Measurements from ENCODE around the gene ALAS1. TPM values are rescaled to one million over a fixed set of nuclear protein-coding genes. Genes with fewer than 3 reads are reported as not detected.
"Not testable (repeated sequence)": the region's sequence is repeated elsewhere in the genome, so short reads cannot be mapped to it uniquely, and the experiment has no call there.

ALAS1 gene
- total RNA-seq, 1 experiment from 2014 or later: 89.4 TPM

GRCh38 chr3:52150860-52151259, 47.1 kb upstream of the ALAS1 start:
- intact Hi-C loops (cut with micrococcal nuclease; ENCODE audit: unreplicated experiment) (no loop called here), in situ Hi-C loops (cut with HindIII; ENCODE audit: low pct_unique_long_range_greater_than_20kb, low sequenced_read_pairs) (no loop called here)
- H3K4me1 ChIP-seq (ENCODE audit: control insufficient read depth, insufficient read depth, low read length): peaks cover 8% of the 10 kb centered on the region
- TF ChIP-seq, protein P1, sequence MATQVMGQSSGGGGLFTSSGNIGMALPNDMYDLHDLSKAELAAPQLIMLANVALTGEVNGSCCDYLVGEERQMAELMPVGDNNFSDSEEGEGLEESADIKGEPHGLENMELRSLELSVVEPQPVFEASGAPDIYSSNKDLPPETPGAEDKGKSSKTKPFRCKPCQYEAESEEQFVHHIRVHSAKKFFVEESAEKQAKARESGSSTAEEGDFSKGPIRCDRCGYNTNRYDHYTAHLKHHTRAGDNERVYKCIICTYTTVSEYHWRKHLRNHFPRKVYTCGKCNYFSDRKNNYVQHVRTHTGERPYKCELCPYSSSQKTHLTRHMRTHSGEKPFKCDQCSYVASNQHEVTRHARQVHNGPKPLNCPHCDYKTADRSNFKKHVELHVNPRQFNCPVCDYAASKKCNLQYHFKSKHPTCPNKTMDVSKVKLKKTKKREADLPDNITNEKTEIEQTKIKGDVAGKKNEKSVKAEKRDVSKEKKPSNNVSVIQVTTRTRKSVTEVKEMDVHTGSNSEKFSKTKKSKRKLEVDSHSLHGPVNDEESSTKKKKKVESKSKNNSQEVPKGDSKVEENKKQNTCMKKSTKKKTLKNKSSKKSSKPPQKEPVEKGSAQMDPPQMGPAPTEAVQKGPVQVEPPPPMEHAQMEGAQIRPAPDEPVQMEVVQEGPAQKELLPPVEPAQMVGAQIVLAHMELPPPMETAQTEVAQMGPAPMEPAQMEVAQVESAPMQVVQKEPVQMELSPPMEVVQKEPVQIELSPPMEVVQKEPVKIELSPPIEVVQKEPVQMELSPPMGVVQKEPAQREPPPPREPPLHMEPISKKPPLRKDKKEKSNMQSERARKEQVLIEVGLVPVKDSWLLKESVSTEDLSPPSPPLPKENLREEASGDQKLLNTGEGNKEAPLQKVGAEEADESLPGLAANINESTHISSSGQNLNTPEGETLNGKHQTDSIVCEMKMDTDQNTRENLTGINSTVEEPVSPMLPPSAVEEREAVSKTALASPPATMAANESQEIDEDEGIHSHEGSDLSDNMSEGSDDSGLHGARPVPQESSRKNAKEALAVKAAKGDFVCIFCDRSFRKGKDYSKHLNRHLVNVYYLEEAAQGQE (IDR thresholded peaks at IDR 0.05; ENCODE audit: insufficient read depth in 1 of 2, low read depth in 2 of 2, low read length in 1 of 2): no peak
- TF ChIP-seq, protein P2, sequence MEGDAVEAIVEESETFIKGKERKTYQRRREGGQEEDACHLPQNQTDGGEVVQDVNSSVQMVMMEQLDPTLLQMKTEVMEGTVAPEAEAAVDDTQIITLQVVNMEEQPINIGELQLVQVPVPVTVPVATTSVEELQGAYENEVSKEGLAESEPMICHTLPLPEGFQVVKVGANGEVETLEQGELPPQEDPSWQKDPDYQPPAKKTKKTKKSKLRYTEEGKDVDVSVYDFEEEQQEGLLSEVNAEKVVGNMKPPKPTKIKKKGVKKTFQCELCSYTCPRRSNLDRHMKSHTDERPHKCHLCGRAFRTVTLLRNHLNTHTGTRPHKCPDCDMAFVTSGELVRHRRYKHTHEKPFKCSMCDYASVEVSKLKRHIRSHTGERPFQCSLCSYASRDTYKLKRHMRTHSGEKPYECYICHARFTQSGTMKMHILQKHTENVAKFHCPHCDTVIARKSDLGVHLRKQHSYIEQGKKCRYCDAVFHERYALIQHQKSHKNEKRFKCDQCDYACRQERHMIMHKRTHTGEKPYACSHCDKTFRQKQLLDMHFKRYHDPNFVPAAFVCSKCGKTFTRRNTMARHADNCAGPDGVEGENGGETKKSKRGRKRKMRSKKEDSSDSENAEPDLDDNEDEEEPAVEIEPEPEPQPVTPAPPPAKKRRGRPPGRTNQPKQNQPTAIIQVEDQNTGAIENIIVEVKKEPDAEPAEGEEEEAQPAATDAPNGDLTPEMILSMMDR (IDR thresholded peaks at IDR 0.05): no peak
- TF ChIP-seq TCF7L2 (IDR thresholded peaks at IDR 0.05; ENCODE audit: low read depth, low read length) (no peak), SIN3A (IDR thresholded peaks at IDR 0.05; ENCODE audit: borderline replicate concordance, insufficient read depth, low read depth, low read length) (no peak), POLR2AphosphoS5 (IDR thresholded peaks at IDR 0.05; ENCODE audit: low read depth, low read length) (no peak)
- ChIA-PET POLR2A (no interaction called here), CTCF (no interaction called here)
- H3K27ac ChIP-seq (ENCODE audit: low read length): no peak overlapping the region
- DNase-seq (ENCODE audit: low read depth, low spot score) (no peak), ATAC-seq (no peak)
- no peaks in the 10 kb centered on the region for H3K27me3 ChIP-seq (ENCODE audit: control insufficient read depth, insufficient read depth, low read length)
- no peak overlapping the region for H3K4me3 ChIP-seq (ENCODE audit: low read depth in 2 of 2, low read length in 2 of 2)
- H3K9me3 ChIP-seq (ENCODE audit: control insufficient read depth, insufficient read depth, low read depth, low read length): no peaks in the 10 kb centered on the region
- H3K36me3 ChIP-seq (ENCODE audit: control insufficient read depth, insufficient read depth, low read length): no peaks in the 10 kb centered on the region
- BruUV-seq (replicated peaks): no TSS peak

DNA sequence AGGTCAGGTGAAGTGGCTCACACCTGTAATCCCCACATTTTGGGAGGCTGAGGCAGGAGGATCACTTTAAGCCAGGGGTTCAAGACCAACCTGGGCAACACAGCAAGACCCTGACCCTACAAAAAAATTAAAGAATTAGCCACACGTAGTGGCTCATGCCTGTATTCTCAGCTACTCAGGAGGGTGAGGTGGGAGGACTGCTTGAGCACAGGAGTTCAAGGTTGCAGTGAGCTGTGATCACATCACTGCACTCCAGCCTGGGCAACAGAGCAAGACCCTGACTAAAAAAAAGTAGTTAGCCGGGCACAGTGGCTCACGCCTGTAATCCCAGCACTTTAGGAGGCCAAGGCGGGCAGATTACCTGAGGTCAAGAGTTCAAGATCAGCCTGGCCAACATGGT, 46.0 kb upstream of the ALAS1 start:
- DNase-seq (ENCODE audit: low read depth, low spot score); BruUV-seq (replicated peaks); H3K27me3 ChIP-seq (ENCODE audit: control insufficient read depth, insufficient read depth, low read length); ATAC-seq; intact Hi-C loops (cut with micrococcal nuclease; ENCODE audit: unreplicated experiment); POLR2A ChIA-PET; H3K4me3 ChIP-seq (ENCODE audit: low read depth in 2 of 2, low read length in 2 of 2); H3K4me1 ChIP-seq (ENCODE audit: control insufficient read depth, insufficient read depth, low read length); H3K36me3 ChIP-seq (ENCODE audit: control insufficient read depth, insufficient read depth, low read length); H3K27ac ChIP-seq (ENCODE audit: low read length); in situ Hi-C loops (cut with HindIII; ENCODE audit: low pct_unique_long_range_greater_than_20kb, low sequenced_read_pairs); H3K9me3 ChIP-seq (ENCODE audit: control insufficient read depth, insufficient read depth, low read depth, low read length); CTCF ChIA-PET: not testable (repeated sequence)

GRCh38 chr3:52153389-52154096, 44.4 kb upstream of the ALAS1 start:
- in situ Hi-C loops (cut with HindIII; ENCODE audit: low pct_unique_long_range_greater_than_20kb, low sequenced_read_pairs) (no loop called here), intact Hi-C loops (cut with micrococcal nuclease; ENCODE audit: unreplicated experiment) (no loop called here)
- no peaks in the 10 kb centered on the region for H3K27me3 ChIP-seq (ENCODE audit: control insufficient read depth, insufficient read depth, low read length)
- no TSS peak for BruUV-seq (replicated peaks)
- ChIA-PET POLR2A (no interaction called here), CTCF (interaction anchor here (0.6 kb wide), 1 partner anchor 240 kb away, joined by 5 read pairs; no protein-coding TSS in a partner anchor)
- peak overlapping the region; percentile 83 for H3K27ac ChIP-seq (ENCODE audit: low read length)
- peaks cover 8% of the 10 kb centered on the region for H3K4me1 ChIP-seq (ENCODE audit: control insufficient read depth, insufficient read depth, low read length)
- no peaks in the 10 kb centered on the region for H3K36me3 ChIP-seq (ENCODE audit: control insufficient read depth, insufficient read depth, low read length)
- peak; percentile 25 for ATAC-seq
- no peak for DNase-seq (ENCODE audit: low read depth, low spot score)
- H3K9me3 ChIP-seq (ENCODE audit: control insufficient read depth, insufficient read depth, low read depth, low read length): no peaks in the 10 kb centered on the region
- TF ChIP-seq TCF7L2 (IDR thresholded peaks at IDR 0.05; ENCODE audit: low read depth, low read length) (no peak), SIN3A (IDR thresholded peaks at IDR 0.05; ENCODE audit: borderline replicate concordance, insufficient read depth, low read depth, low read length) (no peak), POLR2AphosphoS5 (IDR thresholded peaks at IDR 0.05; ENCODE audit: low read depth, low read length) (no peak)
- TF ChIP-seq, protein P1 (IDR thresholded peaks at IDR 0.05; ENCODE audit: insufficient read depth in 1 of 2, low read depth in 2 of 2, low read length in 1 of 2): no peak
- TF ChIP-seq, protein P2 (IDR thresholded peaks at IDR 0.05): no peak
- H3K4me3 ChIP-seq (ENCODE audit: low read depth in 2 of 2, low read length in 2 of 2): peak overlapping the region; percentile 78 to 79
